Measurements from ENCODE around the gene CYP21A2.
A peak's percentile ranks its signal among the peaks of the same experiment; 100 is the strongest.
"Not testable (repeated sequence)": the region's sequence is repeated elsewhere in the genome, so short reads cannot be mapped to it uniquely, and the experiment has no call there.

Gene CYP21A2

DNA sequence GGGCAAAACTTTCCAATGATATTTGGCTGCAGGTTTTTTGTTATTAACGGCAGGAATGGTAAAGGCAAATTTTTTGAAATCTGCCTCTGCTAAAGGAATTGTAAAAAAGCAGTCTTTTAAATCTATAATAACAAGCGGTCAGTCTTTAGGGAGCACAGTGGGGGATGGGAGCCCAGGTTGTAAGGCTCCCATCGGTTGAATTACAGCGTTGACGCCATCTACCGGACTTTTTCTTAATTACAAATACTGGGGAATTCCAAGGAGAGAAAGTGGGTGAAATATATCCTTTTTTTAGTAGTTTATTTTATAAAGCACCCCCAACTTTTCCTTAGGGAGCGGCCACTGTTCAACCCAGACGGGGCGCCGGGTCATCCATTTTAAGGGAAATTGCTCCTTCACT lies 16.1 kb upstream of the CYP21A2 start:
- FAIRE-seq; DNase-seq (ENCODE audit: extremely low spot score, insufficient read length, low read depth): not testable (repeated sequence)

DNA sequence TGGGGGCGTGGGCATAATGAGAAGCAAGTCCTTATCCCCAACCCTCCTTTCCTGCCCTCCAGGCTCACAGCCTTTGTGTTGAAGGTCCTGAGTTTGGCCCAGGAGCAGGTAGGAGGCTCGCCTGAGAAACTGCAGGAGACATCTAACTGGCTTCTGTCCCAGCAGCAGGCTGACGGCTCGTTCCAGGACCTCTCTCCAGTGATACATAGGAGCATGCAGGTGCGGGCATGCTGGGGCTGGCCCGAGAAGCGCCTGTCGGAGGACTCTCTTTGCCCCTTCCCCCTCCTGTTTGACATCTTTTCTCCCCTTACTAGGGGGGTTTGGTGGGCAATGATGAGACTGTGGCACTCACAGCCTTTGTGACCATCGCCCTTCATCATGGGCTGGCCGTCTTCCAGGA lies 9.6 kb upstream of the CYP21A2 start:
- not testable (repeated sequence) for FAIRE-seq; DNase-seq (ENCODE audit: extremely low spot score, insufficient read length, low read depth)

DNA sequence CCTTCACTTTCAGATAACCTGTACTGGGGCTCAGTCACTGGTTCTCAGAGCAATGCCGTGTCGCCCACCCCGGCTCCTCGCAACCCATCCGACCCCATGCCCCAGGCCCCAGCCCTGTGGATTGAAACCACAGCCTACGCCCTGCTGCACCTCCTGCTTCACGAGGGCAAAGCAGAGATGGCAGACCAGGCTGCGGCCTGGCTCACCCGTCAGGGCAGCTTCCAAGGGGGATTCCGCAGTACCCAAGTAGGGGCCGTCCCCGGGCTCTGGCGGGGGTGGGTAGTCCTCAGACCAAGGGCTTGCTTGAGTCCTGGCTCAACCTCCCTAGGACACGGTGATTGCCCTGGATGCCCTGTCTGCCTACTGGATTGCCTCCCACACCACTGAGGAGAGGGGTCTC lies 8.7 kb upstream of the CYP21A2 start:
- FAIRE-seq = not testable (repeated sequence)

DNA sequence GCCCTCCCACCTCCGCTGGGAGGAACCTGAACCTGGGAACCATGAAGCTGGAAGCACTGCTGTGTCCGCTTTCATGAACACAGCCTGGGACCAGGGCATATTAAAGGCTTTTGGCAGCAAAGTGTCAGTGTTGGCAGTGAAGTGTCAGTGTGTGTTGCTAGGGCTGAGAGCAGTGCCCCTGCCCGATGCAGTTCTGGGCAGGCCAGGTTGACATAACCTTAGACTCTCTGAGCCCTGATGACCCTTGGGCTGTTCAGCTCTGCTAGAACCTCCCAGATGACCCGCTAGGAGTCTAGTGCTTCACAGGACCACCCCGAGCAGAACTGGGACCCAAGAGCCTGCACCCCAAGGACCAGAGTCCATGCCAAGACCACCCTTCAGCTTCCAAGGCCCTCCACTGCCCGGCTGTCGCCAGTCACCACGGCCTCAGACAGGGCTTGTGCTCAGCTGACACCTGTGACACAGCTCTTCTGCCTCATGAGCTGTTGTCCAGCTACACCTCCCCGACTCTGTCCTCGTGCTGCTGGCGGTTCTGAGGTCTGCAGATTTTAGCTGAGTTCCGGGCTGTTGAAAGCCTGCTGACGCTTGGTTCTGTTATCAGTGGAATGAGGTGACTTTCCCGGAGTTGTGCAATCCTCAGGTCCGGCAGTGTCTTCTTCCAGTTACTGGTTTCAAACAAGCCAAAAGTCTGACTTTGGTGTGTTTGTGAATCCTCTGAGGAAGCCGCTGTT lies 2.8 kb upstream of the CYP21A2 start:
- DNase-seq (ENCODE audit: extremely low spot score, insufficient read length, low read depth); FAIRE-seq: not testable (repeated sequence)

More for the DNA sequence above, 8.7 kb upstream of the CYP21A2 start:
- not testable (repeated sequence) for DNase-seq (ENCODE audit: extremely low spot score, insufficient read length, low read depth)

DNA sequence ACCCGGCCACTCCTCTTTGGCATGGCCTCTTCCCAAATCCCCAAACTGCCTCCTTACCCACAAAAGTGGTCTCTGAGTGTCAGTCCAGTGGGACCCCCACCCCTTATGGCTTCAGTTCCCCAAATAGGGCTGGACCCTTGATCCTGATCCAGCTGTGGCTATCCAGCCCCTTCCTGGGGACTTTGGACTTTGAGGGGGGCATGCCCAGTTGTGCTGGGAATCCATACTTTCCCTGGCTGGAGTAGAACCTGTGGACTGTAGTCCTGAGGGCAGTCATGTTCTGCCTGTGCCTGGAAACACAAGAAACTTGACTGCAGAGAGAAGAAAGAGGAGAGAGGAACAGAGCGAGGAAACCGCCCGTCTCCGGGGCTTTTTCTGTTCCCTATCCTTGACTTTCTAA lies 1.1 kb upstream of the CYP21A2 start:
- not testable (repeated sequence) for FAIRE-seq; DNase-seq (ENCODE audit: extremely low spot score, insufficient read length, low read depth)

DNA sequence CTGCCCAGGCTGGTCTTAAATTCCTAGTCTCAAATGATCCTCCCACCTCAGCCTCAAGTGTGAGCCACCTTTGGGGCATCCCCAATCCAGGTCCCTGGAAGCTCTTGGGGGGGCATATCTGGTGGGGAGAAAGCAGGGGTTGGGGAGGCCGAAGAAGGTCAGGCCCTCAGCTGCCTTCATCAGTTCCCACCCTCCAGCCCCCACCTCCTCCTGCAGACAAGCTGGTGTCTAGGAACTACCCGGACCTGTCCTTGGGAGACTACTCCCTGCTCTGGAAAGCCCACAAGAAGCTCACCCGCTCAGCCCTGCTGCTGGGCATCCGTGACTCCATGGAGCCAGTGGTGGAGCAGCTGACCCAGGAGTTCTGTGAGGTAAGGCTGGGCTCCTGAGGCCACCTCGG lies 663 bp downstream of the CYP21A2 start:
- not testable (repeated sequence) for FAIRE-seq; DNase-seq (ENCODE audit: extremely low spot score, insufficient read length, low read depth)

DNA sequence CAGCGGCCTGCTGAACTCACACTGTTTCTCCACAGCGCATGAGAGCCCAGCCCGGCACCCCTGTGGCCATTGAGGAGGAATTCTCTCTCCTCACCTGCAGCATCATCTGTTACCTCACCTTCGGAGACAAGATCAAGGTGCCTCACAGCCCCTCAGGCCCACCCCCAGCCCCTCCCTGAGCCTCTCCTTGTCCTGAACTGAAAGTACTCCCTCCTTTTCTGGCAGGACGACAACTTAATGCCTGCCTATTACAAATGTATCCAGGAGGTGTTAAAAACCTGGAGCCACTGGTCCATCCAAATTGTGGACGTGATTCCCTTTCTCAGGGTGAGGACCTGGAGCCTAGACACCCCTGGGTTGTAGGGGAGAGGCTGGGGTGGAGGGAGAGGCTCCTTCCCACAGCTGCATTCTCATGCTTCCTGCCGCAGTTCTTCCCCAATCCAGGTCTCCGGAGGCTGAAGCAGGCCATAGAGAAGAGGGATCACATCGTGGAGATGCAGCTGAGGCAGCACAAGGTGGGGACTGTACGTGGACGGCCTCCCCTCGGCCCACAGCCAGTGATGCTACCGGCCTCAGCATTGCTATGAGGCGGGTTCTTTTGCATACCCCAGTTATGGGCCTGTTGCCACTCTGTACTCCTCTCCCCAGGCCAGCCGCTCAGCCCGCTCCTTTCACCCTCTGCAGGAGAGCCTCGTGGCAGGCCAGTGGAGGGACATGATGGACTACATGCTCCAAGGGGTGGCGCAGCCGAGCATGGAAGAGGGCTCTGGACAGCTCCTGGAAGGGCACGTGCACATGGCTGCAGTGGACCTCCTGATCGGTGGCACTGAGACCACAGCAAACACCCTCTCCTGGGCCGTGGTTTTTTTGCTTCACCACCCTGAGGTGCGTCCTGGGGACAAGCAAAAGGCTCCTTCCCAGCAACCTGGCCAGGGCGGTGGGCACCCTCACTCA lies 1.4 kb downstream of the CYP21A2 start:
- not testable (repeated sequence) for DNase-seq (ENCODE audit: extremely low spot score, insufficient read length, low read depth); FAIRE-seq

DNA sequence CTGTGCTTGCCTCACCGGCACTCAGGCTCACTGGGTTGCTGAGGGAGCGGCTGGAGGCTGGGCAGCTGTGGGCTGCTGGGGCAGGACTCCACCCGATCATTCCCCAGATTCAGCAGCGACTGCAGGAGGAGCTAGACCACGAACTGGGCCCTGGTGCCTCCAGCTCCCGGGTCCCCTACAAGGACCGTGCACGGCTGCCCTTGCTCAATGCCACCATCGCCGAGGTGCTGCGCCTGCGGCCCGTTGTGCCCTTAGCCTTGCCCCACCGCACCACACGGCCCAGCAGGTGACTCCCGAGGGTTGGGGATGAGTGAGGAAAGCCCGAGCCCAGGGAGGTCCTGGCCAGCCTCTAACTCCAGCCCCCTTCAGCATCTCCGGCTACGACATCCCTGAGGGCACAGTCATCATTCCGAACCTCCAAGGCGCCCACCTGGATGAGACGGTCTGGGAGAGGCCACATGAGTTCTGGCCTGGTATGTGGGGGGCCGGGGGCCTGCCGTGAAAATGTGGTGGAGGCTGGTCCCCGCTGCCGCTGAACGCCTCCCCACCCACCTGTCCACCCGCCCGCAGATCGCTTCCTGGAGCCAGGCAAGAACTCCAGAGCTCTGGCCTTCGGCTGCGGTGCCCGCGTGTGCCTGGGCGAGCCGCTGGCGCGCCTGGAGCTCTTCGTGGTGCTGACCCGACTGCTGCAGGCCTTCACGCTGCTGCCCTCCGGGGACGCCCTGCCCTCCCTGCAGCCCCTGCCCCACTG lies 2.3 kb downstream of the CYP21A2 start:
- not testable (repeated sequence) for FAIRE-seq

DNA sequence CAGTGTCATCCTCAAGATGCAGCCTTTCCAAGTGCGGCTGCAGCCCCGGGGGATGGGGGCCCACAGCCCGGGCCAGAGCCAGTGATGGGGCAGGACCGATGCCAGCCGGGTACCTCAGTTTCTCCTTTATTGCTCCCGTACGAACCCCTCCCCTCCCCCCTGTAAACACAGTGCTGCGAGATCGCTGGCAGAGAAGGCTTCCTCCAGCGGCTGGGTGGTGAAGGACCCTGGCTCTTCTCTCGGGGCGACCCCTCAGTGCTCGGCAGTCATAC lies 2.8 kb downstream of the CYP21A2 start:
- not testable (repeated sequence) for DNase-seq (ENCODE audit: extremely low spot score, insufficient read length, low read depth); FAIRE-seq

More for the DNA sequence above, 2.3 kb downstream of the CYP21A2 start:
- DNase-seq (ENCODE audit: extremely low spot score, insufficient read length, low read depth) = not testable (repeated sequence)

DNA sequence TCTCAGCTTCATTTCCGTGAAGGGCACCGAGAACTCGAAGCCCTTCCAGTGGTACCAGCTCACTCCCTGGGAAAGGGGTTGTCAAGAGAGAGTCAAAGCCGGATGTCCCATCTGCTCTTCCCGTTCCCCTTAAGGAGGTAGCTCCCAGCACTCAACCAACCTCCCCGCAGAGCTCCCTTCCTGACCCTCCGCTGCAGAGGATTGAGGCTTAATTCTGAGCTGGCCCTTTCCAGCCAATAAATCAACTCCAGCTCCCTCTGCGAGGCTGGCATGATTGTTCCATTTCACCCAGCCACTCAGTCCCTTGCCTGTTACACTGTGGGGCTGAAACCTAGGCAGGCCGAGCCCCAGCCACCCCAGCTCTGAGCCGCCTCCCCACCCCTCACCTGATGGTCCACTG lies 3.2 kb downstream of the CYP21A2 start:
- FAIRE-seq; DNase-seq (ENCODE audit: extremely low spot score, insufficient read length, low read depth): not testable (repeated sequence)

DNA sequence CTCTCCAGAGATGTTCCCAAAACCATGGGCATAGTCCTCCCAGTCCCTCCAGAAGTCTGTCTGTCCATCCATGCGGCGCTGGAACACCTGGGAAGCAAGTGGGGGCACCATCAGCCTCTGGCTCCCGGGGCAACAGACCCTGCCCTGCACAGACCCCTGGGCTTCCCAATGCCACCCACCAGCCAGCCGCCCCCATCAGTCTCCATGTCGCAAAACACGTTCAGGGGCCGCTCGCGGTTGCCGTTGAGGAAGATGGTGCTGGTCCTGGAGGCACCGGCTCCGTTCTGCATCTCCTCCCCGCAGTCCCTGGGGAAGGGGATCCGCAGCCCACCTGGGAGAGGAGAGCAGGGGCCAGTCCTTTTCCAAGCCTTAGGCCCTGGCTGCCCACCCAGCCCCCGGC lies 4.1 kb downstream of the CYP21A2 start:
- DNase-seq (ENCODE audit: extremely low spot score, insufficient read length, low read depth); FAIRE-seq: not testable (repeated sequence)

DNA sequence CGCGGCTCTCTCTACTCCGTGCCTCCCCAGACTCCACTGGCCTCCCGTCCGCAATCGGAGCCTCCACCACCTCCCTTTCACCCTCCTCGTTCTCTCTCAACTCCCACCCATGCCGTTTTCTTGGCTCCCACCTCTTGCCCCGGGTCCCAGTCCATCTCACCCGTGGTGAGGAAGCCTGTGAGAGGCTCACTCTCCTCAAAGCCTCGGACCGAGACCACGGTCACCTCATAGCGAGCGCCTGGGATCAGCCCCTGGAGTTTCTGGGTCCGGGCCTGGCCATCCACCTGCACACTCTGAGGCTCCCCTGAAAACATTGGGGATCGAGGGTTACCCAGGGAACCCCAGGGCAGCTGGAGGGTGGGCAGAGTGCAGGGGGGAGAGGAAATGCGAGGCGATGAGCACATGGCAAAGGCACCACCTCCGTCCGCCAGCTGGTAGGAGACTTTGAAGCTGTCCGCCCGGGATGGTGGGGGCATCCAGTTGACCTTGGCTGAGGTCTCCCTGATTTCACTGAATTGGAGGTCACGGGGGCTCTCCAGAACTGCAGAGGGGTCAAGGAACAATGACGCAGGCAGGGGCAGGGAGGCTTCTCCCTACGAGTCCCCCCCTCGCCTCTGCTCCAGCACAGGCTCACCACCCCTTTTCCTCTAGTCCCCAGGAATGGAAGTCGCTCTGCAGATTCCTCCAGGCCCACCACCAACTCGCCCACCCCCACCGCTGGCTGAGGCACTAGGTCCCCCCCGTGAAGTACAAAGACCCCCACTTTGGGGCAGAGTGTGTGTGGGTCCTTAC lies 5.6 kb downstream of the CYP21A2 start:
- FAIRE-seq; DNase-seq (ENCODE audit: extremely low spot score, insufficient read length, low read depth): not testable (repeated sequence)

DNA sequence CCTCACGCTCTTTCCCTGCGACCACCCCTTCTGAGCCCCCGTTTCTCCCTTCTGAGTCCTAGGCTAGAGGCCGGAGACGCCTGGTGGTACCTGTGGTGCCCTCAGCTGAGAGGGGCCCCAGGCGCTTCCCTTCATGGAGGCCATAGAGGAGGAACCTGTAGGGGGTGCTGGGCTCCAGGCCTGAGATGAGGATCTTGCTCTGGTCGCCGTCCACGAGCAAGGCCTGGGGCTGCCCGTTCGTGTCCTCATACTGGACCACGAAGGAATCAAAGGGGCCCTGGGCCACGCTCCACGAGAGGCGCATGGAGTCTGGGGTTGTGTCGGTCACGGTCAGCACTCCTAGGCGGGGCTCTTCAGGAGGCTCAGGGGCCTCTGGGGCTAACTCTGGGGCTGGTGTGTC lies 6.7 kb downstream of the CYP21A2 start:
- not testable (repeated sequence) for FAIRE-seq; DNase-seq (ENCODE audit: extremely low spot score, insufficient read length, low read depth)

DNA sequence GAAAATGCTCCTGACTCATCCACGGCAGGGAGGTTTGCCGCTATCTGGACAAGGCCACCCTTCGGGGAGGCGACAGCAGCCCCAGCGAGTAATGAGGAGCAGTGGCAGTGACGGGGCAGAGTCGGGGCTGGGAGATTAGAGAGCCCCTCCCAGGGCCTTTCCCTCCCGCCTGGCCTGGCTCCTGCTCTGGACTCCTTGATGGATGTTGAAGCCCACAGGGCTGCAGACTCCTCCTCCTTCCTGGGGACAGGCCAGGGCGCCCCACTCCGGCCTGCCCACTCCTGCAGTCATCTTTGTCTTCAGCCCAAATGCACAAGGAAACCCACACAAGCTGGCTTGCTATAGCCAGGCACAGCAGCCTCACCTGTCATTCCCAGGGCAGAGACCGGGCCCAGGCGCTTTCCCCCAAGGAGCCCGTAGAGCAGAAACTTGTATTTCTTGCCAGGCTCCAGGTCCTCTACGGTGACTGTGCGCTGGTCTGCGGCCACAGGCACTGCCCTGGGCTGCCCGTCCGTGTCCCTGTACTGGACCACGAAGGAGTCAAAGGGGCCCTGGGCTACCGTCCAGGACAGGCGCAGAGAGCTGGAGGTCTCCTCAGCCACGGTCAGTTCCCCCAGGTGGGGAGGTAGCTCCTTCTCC lies 7.7 kb downstream of the CYP21A2 start:
- DNase-seq (ENCODE audit: extremely low spot score, insufficient read length, low read depth) = no peak
- no peak for FAIRE-seq

DNA sequence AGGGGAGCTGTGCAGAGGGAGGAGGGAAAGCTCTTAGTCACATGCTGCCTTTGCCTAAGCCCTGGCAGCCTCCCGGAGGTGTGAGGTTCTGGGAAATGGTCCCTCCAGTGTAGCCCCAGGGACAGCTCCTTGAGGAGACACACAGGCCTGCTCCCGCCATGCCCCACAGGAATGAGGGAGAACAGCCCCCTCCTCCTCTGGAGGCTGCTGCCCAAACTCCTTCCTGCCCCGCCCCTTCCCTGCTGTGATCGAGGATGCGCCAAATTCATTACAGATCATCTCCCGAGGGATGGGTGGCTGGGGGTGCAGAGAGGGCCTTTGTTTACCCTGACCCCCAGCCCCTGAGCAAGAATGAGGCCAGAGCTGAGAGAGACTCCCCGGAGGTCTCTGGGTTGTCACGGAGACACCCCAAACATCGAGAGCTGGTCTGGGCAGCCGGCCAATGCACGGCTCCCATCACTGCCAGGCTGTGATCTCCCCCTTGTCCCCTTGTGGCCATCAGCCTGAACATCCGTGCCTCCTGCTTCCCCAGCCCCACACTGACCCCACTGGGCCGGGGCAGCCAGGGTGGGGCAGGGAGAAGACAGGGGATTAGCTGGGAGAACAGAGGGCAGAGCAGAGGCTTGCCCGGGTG lies 8.4 kb downstream of the CYP21A2 start:
- DNase-seq (ENCODE audit: extremely low spot score, insufficient read length, low read depth) = no peak

DNA sequence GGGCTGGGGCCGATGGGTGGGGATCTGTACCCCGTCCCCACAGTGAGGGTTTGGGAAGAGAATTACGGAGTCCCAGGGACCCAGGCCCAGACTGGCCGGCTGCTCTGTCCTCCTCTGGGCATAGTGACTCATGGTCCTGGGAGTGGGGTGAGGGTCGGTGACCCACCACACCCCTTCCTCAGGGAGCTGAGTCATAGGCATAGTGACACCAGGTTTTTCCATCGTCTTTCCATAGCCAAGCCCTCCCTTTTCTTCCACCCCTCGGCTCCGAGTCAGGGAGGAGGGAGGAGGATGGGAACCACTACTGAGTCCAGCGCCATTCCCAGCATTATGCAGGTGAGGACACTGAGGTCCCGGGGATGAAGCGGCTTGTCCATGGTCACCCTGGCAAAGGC lies 8.9 kb downstream of the CYP21A2 start:
- DNase-seq (ENCODE audit: extremely low spot score, insufficient read length, low read depth) = no peak
- no peak for FAIRE-seq

More for the DNA sequence above, 8.4 kb downstream of the CYP21A2 start:
- FAIRE-seq = no peak

DNA sequence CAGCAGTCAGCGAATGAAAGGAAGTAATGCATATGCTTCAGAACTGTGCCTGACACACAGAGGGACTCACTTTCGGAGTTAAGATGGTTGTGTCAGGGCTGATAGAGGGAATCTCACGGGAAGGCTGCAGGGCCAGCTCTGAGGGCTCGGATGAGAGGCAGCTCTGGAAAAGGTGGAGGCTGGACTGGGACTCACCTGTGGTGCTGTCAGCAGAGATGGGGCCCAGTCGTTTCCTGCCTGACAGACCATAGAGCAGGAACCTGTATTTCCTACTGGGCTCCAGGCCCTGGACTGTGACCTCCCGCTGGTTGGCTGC lies 9.3 kb downstream of the CYP21A2 start:
- FAIRE-seq = no peak
- no peak for DNase-seq (ENCODE audit: extremely low spot score, insufficient read length, low read depth)

DNA sequence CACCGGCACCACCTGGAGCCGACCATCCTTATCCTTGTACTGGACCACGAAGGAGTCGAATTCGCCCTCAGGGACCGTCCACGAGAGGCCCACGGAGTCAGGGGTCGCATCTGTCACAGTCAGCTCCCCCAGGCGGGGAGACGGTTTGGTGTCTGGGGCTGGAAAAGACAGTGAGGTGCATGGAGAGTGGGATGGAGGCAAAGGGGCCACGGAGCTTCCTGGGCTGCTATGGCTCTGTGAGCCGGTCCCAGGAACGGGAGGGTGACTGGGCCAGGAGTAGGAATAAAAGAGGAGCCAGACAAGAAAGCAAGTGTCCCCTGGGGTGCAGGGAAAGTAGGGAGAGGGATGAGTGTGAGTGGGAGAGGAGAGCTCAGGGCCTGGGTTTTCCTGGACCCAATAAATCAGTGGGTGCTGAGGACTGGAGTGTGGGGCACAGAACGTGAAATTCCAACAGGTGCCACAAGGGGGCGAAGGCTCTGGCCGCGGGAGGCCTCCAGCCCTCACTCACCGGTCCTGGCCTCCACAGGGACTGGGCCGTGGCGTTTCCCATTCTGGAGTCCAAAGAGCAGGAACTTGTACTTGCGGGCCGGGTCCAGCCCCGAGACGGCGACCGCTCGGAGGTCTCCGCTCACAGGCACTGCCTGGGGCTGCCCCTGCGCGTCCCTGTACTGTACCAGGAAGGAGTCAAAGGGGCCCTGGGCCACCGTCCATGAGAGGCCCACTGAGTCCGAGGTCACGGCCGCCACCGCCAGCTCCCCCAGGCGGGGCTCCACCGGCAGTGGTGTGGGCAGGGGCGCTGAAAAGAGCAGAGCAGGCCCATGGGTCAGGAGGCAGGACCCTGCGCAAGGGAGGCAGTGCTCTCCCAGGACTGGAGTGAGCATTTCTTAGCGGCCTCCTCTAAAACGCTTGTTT lies 9.9 kb downstream of the CYP21A2 start:
- DNase-seq (ENCODE audit: extremely low spot score, insufficient read length, low read depth) = peak; percentile 51
- peak; percentile 76 for FAIRE-seq
